K562 (cell line): Measurements from ENCODE around the gene PSMD7. TPM values are rescaled to one million over a fixed set of nuclear protein-coding genes. Genes with fewer than 3 reads are reported as not detected.

Source experiments
- ATAC-seq: fragments of 200-7000 bp; cut with Tn5 transposase; 3 replicates; pipeline ENCODE4 v1.9.1; 2020; ENCODE audit warnings: moderate library complexity
- BruUV-seq: library from RNA; stranded (reverse); fragments of 400-500 nt; replicated peaks from 2 replicates; lab custom pipeline; 2021; lab: Mats Ljungman, UMichigan
- CTCF ChIA-PET: fragments of 300-600 bp; formaldehyde crosslinking; extraction: SDS; loops from one replicate; lab custom pipeline; 2021; ENCODE audit warnings: low intra/inter-chr PET ratio; lab: Yijun Ruan, JAX
- POLR2A ChIA-PET: fragments of 300-600, 350-650 bp; sonication (Branson Sonifier 250); formaldehyde crosslinking; extraction: SDS; loops from one replicate; lab custom pipeline; 2021; ENCODE audit warnings: antibody characterized with exemption, inconsistent platforms; lab: Yijun Ruan, JAX
- DNase-seq, 4 experiments: peaks; one replicate each; pipeline versions ENCODE4 v3.0.0 to v3.0.0-alpha.2; 2011 to 2018; ENCODE audit warnings: low spot score in 3 of 4, mixed read lengths in 3 of 4; ENCODE audit errors: extremely low read depth in 1 of 4
- FAIRE-seq: peaks from 2 replicates; lab custom pipeline; 2011; peaks lifted over from hg19 to GRCh38; lab: Jason Lieb, UNC
- H2AFZ ChIP-seq: 2 replicates; pipeline ENCODE4 v1.6.0; 2011; ENCODE audit warnings: low read depth, low read length, control low read depth, inconsistent platforms
- H3K27ac ChIP-seq: fragments of 200-600 bp; 3 replicates; pipeline ENCODE4 v1.8.0; 2011; ENCODE audit warnings: low read depth, mild to moderate bottlenecking, control low read depth, inconsistent platforms, low read length, moderate library complexity, mixed read lengths; ENCODE audit errors: extremely low read depth
- H3K27me3 ChIP-seq, 2 experiments: fragments of 300-600 bp in 1 of 2; 2 replicates in 1 of 2; 3 replicates in 1 of 2; pipeline versions ENCODE4 v1.6.0 to v1.8.0; 2011; ENCODE audit warnings: inconsistent platforms in 2 of 2, low read length in 2 of 2, mild to moderate bottlenecking in 1 of 2, mixed read lengths in 1 of 2, moderate library complexity in 1 of 2; ENCODE audit not compliant: control insufficient read depth in 2 of 2, insufficient read depth in 2 of 2
- H3K36me3 ChIP-seq: fragments of 300-600 bp; 3 replicates; pipeline ENCODE4 v1.8.0; 2011; ENCODE audit warnings: mild to moderate bottlenecking, low read length, inconsistent platforms; ENCODE audit not compliant: control insufficient read depth, insufficient read depth
- H3K4me1 ChIP-seq, 2 experiments: fragments of 200-600 bp in 1 of 2; replicated peaks in 1 of 2; 2 replicates in 1 of 2; 3 replicates in 1 of 2; pipeline versions ENCODE4 v1.5.1 to v1.8.0; 2011; ENCODE audit warnings: inconsistent platforms in 2 of 2, low read length in 2 of 2, mild to moderate bottlenecking in 1 of 2, mixed read lengths in 1 of 2, moderate library complexity in 1 of 2; ENCODE audit not compliant: control insufficient read depth in 2 of 2, insufficient read depth in 2 of 2
- H3K4me2 ChIP-seq: 2 replicates; pipeline ENCODE4 v1.6.1; 2011; ENCODE audit warnings: low read length, control low read depth, inconsistent platforms, mixed read lengths; ENCODE audit not compliant: insufficient read depth
- H3K4me3 ChIP-seq: fragments of 200-600 bp; sonication (generic), shearing (Covaris generic); 2 replicates; pipeline ENCODE4 v1.5.1; 2016; ENCODE audit warnings: control low read depth, inconsistent platforms
- H3K79me2 ChIP-seq: fragments of 200-600 bp; 3 replicates; pipeline ENCODE4 v1.8.0; 2011; ENCODE audit warnings: low read length, inconsistent platforms; ENCODE audit not compliant: control insufficient read depth, insufficient read depth
- H3K9ac ChIP-seq, 2 experiments: 2 replicates each; pipeline versions ENCODE4 v1.6.0 to v1.6.1; 2011; ENCODE audit warnings: low read depth in 2 of 2, low read length in 2 of 2, control low read depth in 1 of 2, inconsistent platforms in 1 of 2, mild to moderate bottlenecking in 1 of 2, mixed read lengths in 1 of 2; ENCODE audit not compliant: insufficient read depth in 1 of 2
- H3K9me1 ChIP-seq: one replicate; pipeline ENCODE4 v1.6.0; 2011; ENCODE audit warnings: inconsistent platforms, mild to moderate bottlenecking, low read length, moderate library complexity; ENCODE audit not compliant: control insufficient read depth, insufficient read depth
- H3K9me3 ChIP-seq: replicated peaks from 2 replicates; pipeline ENCODE4 v1.5.1; 2011; ENCODE audit warnings: low read depth, low read length, inconsistent platforms; ENCODE audit not compliant: control insufficient read depth, insufficient read depth
- H4K20me1 ChIP-seq: replicated peaks from 2 replicates; pipeline ENCODE4 v1.6.1; 2011; ENCODE audit warnings: low read length, inconsistent platforms, mixed read lengths; ENCODE audit not compliant: control insufficient read depth, insufficient read depth
- ATF7 ChIP-seq: fragments of 450-650 bp; IDR thresholded peaks from 2 replicates; pipeline ENCODE4 v1.7.1; 2014; ENCODE audit warnings: mild to moderate bottlenecking, moderate library complexity
- BRCA1 ChIP-seq, 2 experiments: fragments of 450-650 bp in 1 of 2; sonication (generic) in 1 of 2; formaldehyde crosslinking in 1 of 2; IDR thresholded peaks; 2 replicates each; pipeline versions ENCODE4 v1.5.0 to v1.6.1; 2017 to 2020; ENCODE audit warnings: mild to moderate bottlenecking in 1 of 2, missing genetic modification reagents in 1 of 2
- HCFC1 ChIP-seq: IDR thresholded peaks from 2 replicates; pipeline ENCODE4 v1.6.1; 2012; ENCODE audit warnings: low read depth, low read length, improper control_type of control experiment
- HDAC8 ChIP-seq: fragments of 450-650 bp; IDR thresholded peaks from 2 replicates; pipeline ENCODE4 v1.6.1; 2016; ENCODE audit warnings: mild to moderate bottlenecking, missing genetic modification characterization, moderate library complexity, missing compliant biosample characterization
- HOXB6 ChIP-seq: fragments of 250-450 bp; sonication (Bioruptor Pico); IDR thresholded peaks from 2 replicates; pipeline ENCODE4 v1.5.1; 2022; ENCODE audit warnings: mild to moderate bottlenecking, borderline replicate concordance
- NR2C1 ChIP-seq, 2 experiments: fragments of 450-650 bp; IDR thresholded peaks; 2 replicates each; pipeline ENCODE4 v1.6.1; 2017; ENCODE audit warnings: mild to moderate bottlenecking in 2 of 2, antibody characterized with exemption in 1 of 2, inconsistent platforms in 1 of 2, missing compliant biosample characterization in 1 of 2, missing genetic modification characterization in 1 of 2
- RBM22 ChIP-seq: fragments of 200-400 bp; formaldehyde crosslinking; IDR thresholded peaks from 2 replicates; pipeline ENCODE4 v1.6.1; 2018; ENCODE audit warnings: low read length, low read depth; ENCODE audit not compliant: poor library complexity, severe bottlenecking
- RFX5 ChIP-seq: IDR thresholded peaks from 2 replicates; pipeline ENCODE4 v1.6.1; 2011; ENCODE audit warnings: low read depth, mild to moderate bottlenecking, improper control_type of control experiment, low read length
- WHSC1 ChIP-seq: IDR thresholded peaks from one replicate; pipeline ENCODE4 v1.6.1; 2012; ENCODE audit warnings: low read length, control low read depth, inconsistent platforms
- ZBTB1 ChIP-seq: sonication (generic); formaldehyde crosslinking; IDR thresholded peaks from 2 replicates; pipeline ENCODE4 v1.8.1; 2023; ENCODE audit warnings: missing genetic modification reagents, low read depth, mild to moderate bottlenecking, borderline replicate concordance
- ZNF263 ChIP-seq: sonication (generic); formaldehyde crosslinking; IDR thresholded peaks from 2 replicates; pipeline ENCODE4 v1.8.0; 2022; ENCODE audit warnings: mild to moderate bottlenecking, missing genetic modification reagents, borderline replicate concordance
- ZNF780A ChIP-seq: fragments of 250-450 bp; sonication (Bioruptor Pico); IDR thresholded peaks from 2 replicates; pipeline ENCODE4 v1.5.0; 2021; ENCODE audit warnings: mild to moderate bottlenecking
- WGBS: fragments of 100-300 bp; shearing (Covaris generic); methylation state at CpG from one replicate; pipeline ENCODE4 v1.1.6; 2016; ENCODE audit warnings: low coverage, mixed read lengths; ENCODE audit not compliant: insufficient coverage; ENCODE audit errors: missing lambda C conversion rate; 5-methylcytosine and 5-hydroxymethylcytosine counted together
- in situ Hi-C: fragments of 300-500 bp; cut with MboI; formaldehyde crosslinking; loops from 4 replicates; pipeline ENCODE4 v1.15.0; 2018; ENCODE audit warnings: inconsistent platforms, mixed read lengths
- intact Hi-C: fragments of 100-400 bp; cut with micrococcal nuclease; formaldehyde crosslinking; loops from 2 replicates; pipeline ENCODE4 v1.14.2; 2022
- polyA plus RNA-seq, 8 experiments: library from polyadenylated mRNA; depleted of rRNA in 4 of 8; stranded (reverse) in 5 of 8; unstranded in 3 of 8; fragments of >200 nt; fragmentation: Nextera tagmentation in 2 of 8; fragmentation: Illumina TruSeq in 1 of 8; extraction: Ambion mirVana in 2 of 8; extraction: Trizol in 1 of 8; gene quantifications; 2 replicates each; pipeline versions ENCODE4 v1.2.1 to v1.2.3, GENCODE V29; 2011 to 2014; ENCODE audit warnings: inconsistent platforms in 1 of 8, missing spikeins in 1 of 8
- total RNA-seq, 7 experiments: library from RNA; depleted of rRNA in 6 of 7; stranded (reverse); fragments of >200 nt in 6 of 7; fragmentation: Illumina TruSeq in 2 of 7; extraction: Trizol in 2 of 7; gene quantifications; 2 replicates each; pipeline versions ENCODE4 v1.2.1 to v1.2.3, GENCODE V29; 2011 to 2021; ENCODE audit warnings: low replicate concordance in 1 of 7
- TF ChIP-seq, protein P1 (sequence below): fragments of 200-600 bp; sonication (generic); IDR thresholded peaks from one replicate; pipeline ENCODE4 v1.6.1; 2012; ENCODE audit warnings: mild to moderate bottlenecking, low read depth, low read length, inconsistent platforms

Gene PSMD7
- total and polyA plus RNA-seq, 9 of the 15 experiments (the other 6 are each of a cell fraction or from before 2014, with no cell fraction given) = 100 to 226 (median 156) TPM

DNA sequence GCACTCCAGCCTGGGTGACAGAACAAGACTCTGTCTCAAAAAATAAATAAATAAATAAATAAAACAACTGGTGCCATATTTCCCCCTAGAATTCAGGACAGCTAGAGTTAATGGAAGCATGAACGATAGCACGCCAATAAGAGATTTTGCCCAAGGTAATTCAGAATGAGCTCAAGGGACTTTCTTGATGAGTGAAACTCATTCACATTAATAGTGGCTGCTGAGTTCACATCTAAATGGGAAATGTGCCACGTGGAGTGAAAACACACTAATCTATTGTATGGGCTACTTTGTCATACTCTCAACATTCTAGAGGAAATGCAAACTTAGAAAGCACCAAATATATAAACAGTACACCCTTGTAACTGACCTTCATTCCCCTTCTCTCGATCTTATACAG is 47.4 kb upstream of the PSMD7 start:
- DNase-seq = no peak
- TF ChIP-seq HCFC1 (no peak), ZBTB1 (CRISPR knock-in tag) (no peak), WHSC1 (no peak), HOXB6 (CRISPR knock-in tag) (no peak), NR2C1 (IDR thresholded peaks at IDR 0.05) (no peak), NR2C1 (tag; IDR thresholded peaks at IDR 0.05) (no peak), RBM22 (no peak), ZNF263 (CRISPR knock-in tag) (no peak), RFX5 (no peak), ZNF780A (CRISPR knock-in tag) (no peak), ATF7 (no peak), BRCA1 (IDR thresholded peaks at IDR 0.05) (no peak), BRCA1 (CRISPR knock-in tag; IDR thresholded peaks at IDR 0.05) (no peak), HDAC8 (no peak)
- TF ChIP-seq, protein P1, sequence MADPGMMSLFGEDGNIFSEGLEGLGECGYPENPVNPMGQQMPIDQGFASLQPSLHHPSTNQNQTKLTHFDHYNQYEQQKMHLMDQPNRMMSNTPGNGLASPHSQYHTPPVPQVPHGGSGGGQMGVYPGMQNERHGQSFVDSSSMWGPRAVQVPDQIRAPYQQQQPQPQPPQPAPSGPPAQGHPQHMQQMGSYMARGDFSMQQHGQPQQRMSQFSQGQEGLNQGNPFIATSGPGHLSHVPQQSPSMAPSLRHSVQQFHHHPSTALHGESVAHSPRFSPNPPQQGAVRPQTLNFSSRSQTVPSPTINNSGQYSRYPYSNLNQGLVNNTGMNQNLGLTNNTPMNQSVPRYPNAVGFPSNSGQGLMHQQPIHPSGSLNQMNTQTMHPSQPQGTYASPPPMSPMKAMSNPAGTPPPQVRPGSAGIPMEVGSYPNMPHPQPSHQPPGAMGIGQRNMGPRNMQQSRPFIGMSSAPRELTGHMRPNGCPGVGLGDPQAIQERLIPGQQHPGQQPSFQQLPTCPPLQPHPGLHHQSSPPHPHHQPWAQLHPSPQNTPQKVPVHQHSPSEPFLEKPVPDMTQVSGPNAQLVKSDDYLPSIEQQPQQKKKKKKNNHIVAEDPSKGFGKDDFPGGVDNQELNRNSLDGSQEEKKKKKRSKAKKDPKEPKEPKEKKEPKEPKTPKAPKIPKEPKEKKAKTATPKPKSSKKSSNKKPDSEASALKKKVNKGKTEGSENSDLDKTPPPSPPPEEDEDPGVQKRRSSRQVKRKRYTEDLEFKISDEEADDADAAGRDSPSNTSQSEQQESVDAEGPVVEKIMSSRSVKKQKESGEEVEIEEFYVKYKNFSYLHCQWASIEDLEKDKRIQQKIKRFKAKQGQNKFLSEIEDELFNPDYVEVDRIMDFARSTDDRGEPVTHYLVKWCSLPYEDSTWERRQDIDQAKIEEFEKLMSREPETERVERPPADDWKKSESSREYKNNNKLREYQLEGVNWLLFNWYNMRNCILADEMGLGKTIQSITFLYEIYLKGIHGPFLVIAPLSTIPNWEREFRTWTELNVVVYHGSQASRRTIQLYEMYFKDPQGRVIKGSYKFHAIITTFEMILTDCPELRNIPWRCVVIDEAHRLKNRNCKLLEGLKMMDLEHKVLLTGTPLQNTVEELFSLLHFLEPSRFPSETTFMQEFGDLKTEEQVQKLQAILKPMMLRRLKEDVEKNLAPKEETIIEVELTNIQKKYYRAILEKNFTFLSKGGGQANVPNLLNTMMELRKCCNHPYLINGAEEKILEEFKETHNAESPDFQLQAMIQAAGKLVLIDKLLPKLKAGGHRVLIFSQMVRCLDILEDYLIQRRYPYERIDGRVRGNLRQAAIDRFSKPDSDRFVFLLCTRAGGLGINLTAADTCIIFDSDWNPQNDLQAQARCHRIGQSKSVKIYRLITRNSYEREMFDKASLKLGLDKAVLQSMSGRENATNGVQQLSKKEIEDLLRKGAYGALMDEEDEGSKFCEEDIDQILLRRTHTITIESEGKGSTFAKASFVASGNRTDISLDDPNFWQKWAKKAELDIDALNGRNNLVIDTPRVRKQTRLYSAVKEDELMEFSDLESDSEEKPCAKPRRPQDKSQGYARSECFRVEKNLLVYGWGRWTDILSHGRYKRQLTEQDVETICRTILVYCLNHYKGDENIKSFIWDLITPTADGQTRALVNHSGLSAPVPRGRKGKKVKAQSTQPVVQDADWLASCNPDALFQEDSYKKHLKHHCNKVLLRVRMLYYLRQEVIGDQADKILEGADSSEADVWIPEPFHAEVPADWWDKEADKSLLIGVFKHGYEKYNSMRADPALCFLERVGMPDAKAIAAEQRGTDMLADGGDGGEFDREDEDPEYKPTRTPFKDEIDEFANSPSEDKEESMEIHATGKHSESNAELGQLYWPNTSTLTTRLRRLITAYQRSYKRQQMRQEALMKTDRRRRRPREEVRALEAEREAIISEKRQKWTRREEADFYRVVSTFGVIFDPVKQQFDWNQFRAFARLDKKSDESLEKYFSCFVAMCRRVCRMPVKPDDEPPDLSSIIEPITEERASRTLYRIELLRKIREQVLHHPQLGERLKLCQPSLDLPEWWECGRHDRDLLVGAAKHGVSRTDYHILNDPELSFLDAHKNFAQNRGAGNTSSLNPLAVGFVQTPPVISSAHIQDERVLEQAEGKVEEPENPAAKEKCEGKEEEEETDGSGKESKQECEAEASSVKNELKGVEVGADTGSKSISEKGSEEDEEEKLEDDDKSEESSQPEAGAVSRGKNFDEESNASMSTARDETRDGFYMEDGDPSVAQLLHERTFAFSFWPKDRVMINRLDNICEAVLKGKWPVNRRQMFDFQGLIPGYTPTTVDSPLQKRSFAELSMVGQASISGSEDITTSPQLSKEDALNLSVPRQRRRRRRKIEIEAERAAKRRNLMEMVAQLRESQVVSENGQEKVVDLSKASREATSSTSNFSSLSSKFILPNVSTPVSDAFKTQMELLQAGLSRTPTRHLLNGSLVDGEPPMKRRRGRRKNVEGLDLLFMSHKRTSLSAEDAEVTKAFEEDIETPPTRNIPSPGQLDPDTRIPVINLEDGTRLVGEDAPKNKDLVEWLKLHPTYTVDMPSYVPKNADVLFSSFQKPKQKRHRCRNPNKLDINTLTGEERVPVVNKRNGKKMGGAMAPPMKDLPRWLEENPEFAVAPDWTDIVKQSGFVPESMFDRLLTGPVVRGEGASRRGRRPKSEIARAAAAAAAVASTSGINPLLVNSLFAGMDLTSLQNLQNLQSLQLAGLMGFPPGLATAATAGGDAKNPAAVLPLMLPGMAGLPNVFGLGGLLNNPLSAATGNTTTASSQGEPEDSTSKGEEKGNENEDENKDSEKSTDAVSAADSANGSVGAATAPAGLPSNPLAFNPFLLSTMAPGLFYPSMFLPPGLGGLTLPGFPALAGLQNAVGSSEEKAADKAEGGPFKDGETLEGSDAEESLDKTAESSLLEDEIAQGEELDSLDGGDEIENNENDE = no peak

More for the DNA sequence above, 47.4 kb upstream of the PSMD7 start:
- Histone ChIP-seq H3K4me1 (no peaks in the 10 kb centered on the region), H4K20me1 (no peaks in the 10 kb centered on the region), H3K9ac (no peak overlapping the region), H3K9me3 (no peaks in the 10 kb centered on the region), H3K79me2 (no peaks in the 10 kb centered on the region), H3K4me3 (no peak overlapping the region), H3K27ac (no peak overlapping the region), H3K27me3 (peaks cover 13 to 18% of the 10 kb centered on the region in 2 experiments), H3K36me3 (no peaks in the 10 kb centered on the region), H2AFZ (no peak overlapping the region), H3K4me2 (no peak overlapping the region), H3K9me1 (no peaks in the 10 kb centered on the region)
- FAIRE-seq (no peak), ATAC-seq (no peak)
- intact Hi-C loops (no loop called here), in situ Hi-C loops (no loop called here)
- WGBS = 2% methylated on average over 4 of the region's 4 CpGs
- POLR2A ChIA-PET = interaction anchor here (1.2 kb wide), 1 partner anchor 14 kb away, joined by 3 read pairs; no protein-coding TSS in a partner anchor
- CTCF ChIA-PET = no interaction called here
- BruUV-seq = no TSS peak
